T-helper 2 cell treated with Interferon-gamma antibody and Interleukin-4, amounts not matched to agents 100 ng/mL and 5 ng/mL, for 36 hours (primary cell): ENCODE data around the gene TMEM35B. TPM values are rescaled to one million over a fixed set of nuclear protein-coding genes. Genes with fewer than 3 reads are reported as not detected.

Experiments used
- intact Hi-C: fragments of 100-400 bp; cut with micrococcal nuclease; formaldehyde crosslinking; loops from one replicate; pipeline ENCODE4 v1.15.1; 2023
- total RNA-seq: library from RNA; stranded (reverse); gene quantifications from 2 replicates; pipeline ENCODE4 v1.2.3, GENCODE V29; 2022

TMEM35B gene
- 19.6 and 20.7 TPM in 2 replicates for total RNA-seq

GRCh38 chr1:34984793-34985608 lies at the start of gene TMEM35B:
Gene TMEM35B, minus strand, starts transcription at chr1:34985347. Its CDS starts 42 bp downstream, at chr1:34985305.
- intact Hi-C loops: loop anchor here (1.0 to 10.0 kb wide), 3 partner anchors 47 to 130 kb away; partner anchors contain the start of genes SMIM12, ZMYM1 and ZMYM6

- intact Hi-C loops: loop anchor here (5.0 kb wide), 1 partner anchor 46 kb away; the partner anchor contains the start of gene TMEM35B
Measured at GRCh38 chr1:35033346-35033745, 48.2 kb upstream of the TMEM35B start.

GRCh38 chr1:35032384-35032739 lies 47.2 kb upstream of the TMEM35B start:
- intact Hi-C loops: loop anchor here (5.0 kb wide), 1 partner anchor 45 kb away; the partner anchor contains the start of gene TMEM35B

GRCh38 chr1:35030756-35031446 lies 45.8 kb upstream of the TMEM35B start:
- intact Hi-C loops: loop anchor here (1.0 to 5.0 kb wide), 4 partner anchors 44 to 172 kb away; partner anchors contain the start of genes SFPQ, SMIM12, TMEM35B and ZMYM1

- intact Hi-C loops: loop anchor here (2.0 to 5.0 kb wide), 3 partner anchors 43 to 172 kb away; partner anchors contain the start of genes SFPQ, SMIM12 and TMEM35B
Measured at GRCh38 chr1:35030338-35030737, 45.2 kb upstream of the TMEM35B start.

GRCh38 chr1:35029761-35030160 lies 44.6 kb upstream of the TMEM35B start:
- intact Hi-C loops: loop anchor here (2.0 to 5.0 kb wide), 3 partner anchors 42 to 171 kb away; partner anchors contain the start of genes SFPQ, SMIM12 and TMEM35B

GRCh38 chr1:35016406-35016805 lies 31.3 kb upstream of the TMEM35B start:
- intact Hi-C loops: no loop called here

- intact Hi-C loops: no loop called here
Measured at GRCh38 chr1:35014486-35014885, 29.3 kb upstream of the TMEM35B start.

GRCh38 chr1:35005711-35006110 lies 20.6 kb upstream of the TMEM35B start:
- intact Hi-C loops: no loop called here

- intact Hi-C loops: no loop called here
Measured at GRCh38 chr1:35001743-35002142, 16.6 kb upstream of the TMEM35B start.

GRCh38 chr1:34994878-34995277 lies 9.7 kb upstream of the TMEM35B start:
- intact Hi-C loops: no loop called here

- intact Hi-C loops: loop anchor here (5.0 to 10.0 kb wide), 2 partner anchors 44 to 134 kb away; partner anchors contain the start of genes SMIM12 and ZMYM6
Measured at GRCh38 chr1:34988581-34988980, 3.4 kb upstream of the TMEM35B start.

- intact Hi-C loops: loop anchor here (5.0 to 10.0 kb wide), 2 partner anchors 44 to 133 kb away; partner anchors contain the start of genes SMIM12 and ZMYM6
Measured at GRCh38 chr1:34988147-34988546, 3.0 kb upstream of the TMEM35B start.

- intact Hi-C loops: loop anchor here (5.0 to 10.0 kb wide), 2 partner anchors 45 to 132 kb away; partner anchors contain the start of genes SMIM12 and ZMYM6
Measured at GRCh38 chr1:34987018-34987417, 1.9 kb upstream of the TMEM35B start.

GRCh38 chr1:34985609-34985904 lies 410 bp upstream of the TMEM35B start:
- intact Hi-C loops: loop anchor here (5.0 to 10.0 kb wide), 2 partner anchors 47 to 131 kb away; partner anchors contain the start of genes SMIM12 and ZMYM6

- intact Hi-C loops: loop anchor here (1.0 to 10.0 kb wide), 2 partner anchors 95 to 130 kb away; partner anchors contain the start of genes SMIM12 and ZMYM1
Measured at GRCh38 chr1:34984435-34984792, 733 bp downstream of the TMEM35B start.

GRCh38 chr1:34983700-34984355 lies 1.3 kb downstream of the TMEM35B start:
- intact Hi-C loops: loop anchor here (1.0 to 10.0 kb wide), 2 partner anchors 95 to 129 kb away; partner anchors contain the start of genes SMIM12 and ZMYM1

- intact Hi-C loops: loop anchor here (10.0 kb wide), 1 partner anchor 128 kb away; the partner anchor contains the start of gene SMIM12
Measured at GRCh38 chr1:34982820-34983376, 2.2 kb downstream of the TMEM35B start.

- intact Hi-C loops: loop anchor here (10.0 kb wide), 1 partner anchor 126 kb away; the partner anchor contains the start of gene SMIM12
Measured at GRCh38 chr1:34980715-34981114, 4.4 kb downstream of the TMEM35B start.

- intact Hi-C loops: no loop called here
Measured at GRCh38 chr1:34978921-34979320, 6.2 kb downstream of the TMEM35B start.

GRCh38 chr1:34977858-34978257 lies 7.3 kb downstream of the TMEM35B start:
- intact Hi-C loops: no loop called here
